Activated naive CD4-positive, alpha-beta T cell (primary cell): Measurements from ENCODE around the gene NELFA.

Experiments
- DNase-seq, 4 experiments: peaks; one replicate each; lab custom pipeline; 2025; lab: John Stamatoyannopoulos, UW

NELFA gene

GRCh38 chr4:1933700-1934099, 75.1 kb downstream of the NELFA start:
- no peak for DNase-seq

- no peak for DNase-seq
Observed at GRCh38 chr4:1932736-1933135, 76.0 kb downstream of the NELFA start.
